ENCODE results near the gene ASB1.

The ASB1 gene

GRCh38 chr2:238484522-238485452, 58.1 kb downstream of the ASB1 start:
- TF ChIP-seq, protein P1, sequence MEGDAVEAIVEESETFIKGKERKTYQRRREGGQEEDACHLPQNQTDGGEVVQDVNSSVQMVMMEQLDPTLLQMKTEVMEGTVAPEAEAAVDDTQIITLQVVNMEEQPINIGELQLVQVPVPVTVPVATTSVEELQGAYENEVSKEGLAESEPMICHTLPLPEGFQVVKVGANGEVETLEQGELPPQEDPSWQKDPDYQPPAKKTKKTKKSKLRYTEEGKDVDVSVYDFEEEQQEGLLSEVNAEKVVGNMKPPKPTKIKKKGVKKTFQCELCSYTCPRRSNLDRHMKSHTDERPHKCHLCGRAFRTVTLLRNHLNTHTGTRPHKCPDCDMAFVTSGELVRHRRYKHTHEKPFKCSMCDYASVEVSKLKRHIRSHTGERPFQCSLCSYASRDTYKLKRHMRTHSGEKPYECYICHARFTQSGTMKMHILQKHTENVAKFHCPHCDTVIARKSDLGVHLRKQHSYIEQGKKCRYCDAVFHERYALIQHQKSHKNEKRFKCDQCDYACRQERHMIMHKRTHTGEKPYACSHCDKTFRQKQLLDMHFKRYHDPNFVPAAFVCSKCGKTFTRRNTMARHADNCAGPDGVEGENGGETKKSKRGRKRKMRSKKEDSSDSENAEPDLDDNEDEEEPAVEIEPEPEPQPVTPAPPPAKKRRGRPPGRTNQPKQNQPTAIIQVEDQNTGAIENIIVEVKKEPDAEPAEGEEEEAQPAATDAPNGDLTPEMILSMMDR (IDR thresholded peaks at IDR 0.05; ENCODE audit: extremely low read depth, missing control alignments) = no peak
- DNase-seq (ENCODE audit: low spot score) = no peak

DNA sequence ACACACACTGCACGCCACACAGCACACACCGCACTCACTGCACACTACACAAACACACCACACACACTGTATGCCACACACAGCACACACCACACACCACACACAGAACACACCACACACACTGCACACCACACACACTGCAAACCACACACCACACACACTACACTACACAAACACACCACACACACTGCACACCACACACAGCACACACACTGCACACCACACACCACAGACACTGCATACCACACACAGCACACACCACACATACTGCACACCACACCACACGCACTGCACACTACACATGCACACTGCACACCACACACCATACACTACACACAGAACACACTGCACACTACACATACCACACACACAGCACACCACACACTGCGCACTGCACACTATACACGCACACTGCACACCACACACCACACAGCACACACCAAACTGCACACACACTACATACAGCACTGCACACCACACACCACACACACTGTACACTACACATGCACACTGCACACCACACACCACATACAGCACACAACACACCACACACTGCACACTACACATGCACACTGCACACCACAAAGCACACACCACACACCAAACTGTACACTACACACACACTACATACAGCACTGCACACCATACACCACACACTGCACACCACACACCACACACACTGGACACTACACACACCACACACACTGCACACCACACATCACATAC, 59.6 kb downstream of the ASB1 start:
- DNase-seq (ENCODE audit: low spot score) = no peak
- TF ChIP-seq, protein P1 (IDR thresholded peaks at IDR 0.05; ENCODE audit: extremely low read depth, missing control alignments) = no peak

DNA sequence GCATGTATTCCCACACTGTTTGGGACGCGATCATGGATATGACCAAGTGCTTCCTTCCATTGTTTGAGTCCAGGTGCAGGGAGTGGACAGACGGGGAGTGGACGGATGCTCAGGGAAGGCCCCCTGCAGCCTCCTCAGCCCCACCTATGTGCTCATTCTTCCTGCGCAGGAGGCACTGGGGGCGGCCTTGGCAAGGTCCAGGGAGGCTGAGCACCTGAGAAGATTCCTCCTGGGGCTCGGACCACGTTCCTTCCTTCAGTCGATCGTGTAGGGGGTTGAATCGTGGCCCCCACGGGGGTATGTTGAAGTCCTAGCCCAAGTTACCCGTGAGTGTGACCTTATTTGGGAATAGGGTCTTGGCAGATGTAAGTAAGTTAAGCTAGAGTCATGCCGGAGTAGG, 60.4 kb downstream of the ASB1 start:
- no peak for DNase-seq (ENCODE audit: low spot score)
- TF ChIP-seq, protein P1 (IDR thresholded peaks at IDR 0.05; ENCODE audit: extremely low read depth, missing control alignments) = no peak

DNA sequence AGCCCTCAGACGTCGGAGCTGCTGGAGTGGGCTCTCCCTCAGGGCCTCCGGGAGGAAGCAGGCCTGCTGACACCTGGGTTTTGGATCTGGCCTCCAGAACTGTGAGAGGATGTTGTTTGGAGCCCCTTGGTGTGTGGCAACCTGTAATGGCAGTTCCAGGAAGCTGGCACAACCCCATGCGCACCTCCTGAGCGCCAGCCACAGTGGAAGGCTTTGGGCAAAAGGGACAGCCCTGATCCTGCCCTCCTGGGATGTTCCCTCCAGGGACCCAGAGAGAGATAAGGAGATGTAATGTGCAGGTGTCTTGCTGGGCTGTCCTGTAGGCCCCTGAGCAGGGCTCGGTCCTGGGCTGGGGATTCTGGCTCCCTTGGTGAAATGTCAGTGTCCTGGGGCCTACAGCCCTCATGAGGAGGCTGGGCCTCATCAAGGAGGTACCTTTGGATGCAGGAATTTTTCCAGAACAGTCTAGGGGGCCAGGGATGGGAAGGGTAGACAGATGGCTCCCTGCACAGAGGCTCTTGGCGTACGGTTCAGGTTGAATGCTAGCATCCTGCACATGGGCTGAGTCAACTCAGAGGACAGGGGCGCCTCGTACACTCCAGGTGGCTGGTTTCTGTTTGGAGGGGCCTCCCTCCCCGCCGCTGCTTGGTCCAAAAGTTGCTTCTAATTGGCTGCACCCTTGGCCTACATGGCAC, 61.1 kb downstream of the ASB1 start:
- DNase-seq (ENCODE audit: low spot score) = no peak
- TF ChIP-seq, protein P1 (IDR thresholded peaks at IDR 0.05; ENCODE audit: extremely low read depth, missing control alignments) = no peak

GRCh38 chr2:238488347-238488826, 61.7 kb downstream of the ASB1 start:
- DNase-seq (ENCODE audit: low spot score) = no peak
- TF ChIP-seq, protein P1 (IDR thresholded peaks at IDR 0.05; ENCODE audit: extremely low read depth, missing control alignments) = no peak

DNA sequence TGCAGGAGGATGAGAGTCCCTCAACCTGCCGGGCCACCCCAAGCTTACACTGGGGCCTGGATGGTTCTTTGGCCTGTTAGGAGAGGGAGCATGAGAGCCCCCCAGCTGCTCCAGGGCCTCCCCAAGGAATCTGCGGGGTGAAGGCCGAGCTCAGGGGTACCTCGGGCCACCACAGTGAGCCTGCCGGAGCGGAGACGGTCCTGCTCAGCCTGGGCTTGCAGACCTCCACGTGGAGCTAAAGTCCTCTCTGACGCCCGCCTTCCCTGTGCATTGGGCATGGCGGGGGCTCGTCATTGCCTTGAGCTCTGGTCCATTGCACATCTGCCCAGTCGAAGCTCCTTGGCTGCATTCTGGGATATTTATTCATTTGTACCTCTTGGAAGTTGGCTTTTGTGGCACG, 62.7 kb downstream of the ASB1 start:
- TF ChIP-seq, protein P1 (IDR thresholded peaks at IDR 0.05; ENCODE audit: extremely low read depth, missing control alignments) = no peak

More for the DNA sequence above, 62.7 kb downstream of the ASB1 start:
- DNase-seq (ENCODE audit: low spot score) = no peak

All from GM20000 (cell line).